Measurements from ENCODE around the gene CYBC1.

GRCh38 chr17:82408938-82409318 is 41.6 kb downstream of the CYBC1 start:
- TF ChIP-seq ZNF282 (CRISPR knock-in tag; IDR thresholded peaks at IDR 0.05) (no peak), ZFX (CRISPR knock-in tag; IDR thresholded peaks at IDR 0.05) (no peak), HOXB6 (CRISPR knock-in tag; IDR thresholded peaks at IDR 0.05; ENCODE audit: borderline replicate concordance) (no peak), POLR2AphosphoS5 (IDR thresholded peaks at IDR 0.05; ENCODE audit: control insufficient read depth, insufficient read depth, low read depth, low read length) (no peak), SPI1 (IDR thresholded peaks at IDR 0.05; ENCODE audit: borderline replicate concordance, low read depth, low read length) (no peak), CTCF (IDR thresholded peaks at IDR 0.05 in 2 of 3, conservative IDR thresholded peaks at IDR 0.05 in 1 of 3; ENCODE audit: insufficient read depth in 2 of 3, low read depth in 1 of 3, low read length in 3 of 3) (no peak), ZNF707 (CRISPR knock-in tag; conservative IDR thresholded peaks at IDR 0.05) (no peak)

Data from K562 (cell line).